ENCODE results near the gene USP32. TPM values are rescaled to one million over a fixed set of nuclear protein-coding genes. Genes with fewer than 3 reads are reported as not detected.

Gene USP32
- total RNA-seq, 2 donors from 2014 or later: 27.5 to 34.2 TPM

DNA sequence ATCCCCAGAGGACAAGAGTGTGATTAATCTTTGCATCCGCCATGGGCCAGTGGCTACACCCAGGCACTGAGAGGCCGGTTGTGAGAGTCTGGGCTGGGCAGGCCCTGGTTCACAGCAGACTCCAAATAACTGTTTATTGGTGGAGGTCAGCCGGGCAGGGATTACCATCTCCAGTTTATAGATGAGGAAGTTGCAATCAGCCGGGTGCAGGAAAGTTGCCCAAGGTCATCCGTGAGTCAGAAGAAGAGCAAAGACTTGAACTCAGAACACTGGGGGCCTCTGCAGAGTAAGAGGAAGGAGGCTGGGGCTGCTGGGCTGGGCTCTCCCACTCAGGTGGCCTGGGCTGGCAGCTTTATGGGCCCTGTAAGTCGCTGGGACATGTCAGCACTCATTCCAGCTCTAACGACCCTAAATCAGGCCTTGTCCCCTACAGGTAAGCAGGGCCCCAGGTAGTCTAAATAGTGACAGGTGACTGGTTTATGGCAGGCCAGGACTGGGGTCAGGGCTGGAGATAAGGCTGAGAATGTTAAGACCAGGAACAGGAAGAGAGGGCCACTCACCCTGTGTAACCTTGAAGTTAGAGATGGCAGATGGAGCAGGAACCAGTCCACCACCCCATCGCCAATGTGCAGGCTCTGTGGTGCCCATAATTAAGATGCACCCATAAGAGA, 244.2 kb downstream of the USP32 start:
- no peak overlapping the region for H3K4me3 Mint-ChIP-seq
- no peaks in the 10 kb centered on the region for H3K9me3 ChIP-seq (ENCODE audit: control insufficient read depth, low read length, poor library complexity, severe bottlenecking)
- H3K4me1 Mint-ChIP-seq: peaks cover 27% of the 10 kb centered on the region
- no peak for DNase-seq
- no peak for ATAC-seq
- no peak overlapping the region for H3K27ac Mint-ChIP-seq
- H3K27me3 Mint-ChIP-seq: peaks cover 84% of the 10 kb centered on the region
- H3K36me3 Mint-ChIP-seq (ENCODE audit: low read depth): peaks cover 6% of the 10 kb centered on the region

DNA sequence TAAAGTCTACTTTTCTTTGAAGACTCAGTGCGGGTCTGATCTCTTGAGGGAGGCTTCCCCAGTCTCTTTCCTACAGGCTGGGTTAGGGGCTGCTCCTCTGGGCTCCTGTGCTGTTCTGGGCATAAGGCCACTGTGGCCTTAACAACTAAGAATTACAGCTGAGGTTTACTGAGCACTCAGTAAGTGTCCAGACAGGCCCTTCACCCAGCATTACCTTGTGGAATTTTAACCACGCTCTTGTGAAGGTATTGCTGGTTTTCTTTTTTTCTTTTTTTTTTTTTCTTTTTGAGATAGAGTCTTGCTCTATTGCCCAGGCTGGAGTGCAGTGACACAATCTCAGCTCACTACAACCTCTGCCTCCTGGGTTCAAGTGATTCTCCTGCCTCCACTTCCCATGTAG, 245.7 kb downstream of the USP32 start:
- H3K36me3 Mint-ChIP-seq (ENCODE audit: low read depth): peaks cover 6% of the 10 kb centered on the region
- no peak for DNase-seq
- no peak overlapping the region for H3K27ac Mint-ChIP-seq
- no peaks in the 10 kb centered on the region for H3K9me3 ChIP-seq (ENCODE audit: control insufficient read depth, low read length, poor library complexity, severe bottlenecking)
- ATAC-seq: no peak
- no peak overlapping the region for H3K4me3 Mint-ChIP-seq
- H3K4me1 Mint-ChIP-seq: peaks cover 27% of the 10 kb centered on the region
- peaks cover 83% of the 10 kb centered on the region for H3K27me3 Mint-ChIP-seq

DNA sequence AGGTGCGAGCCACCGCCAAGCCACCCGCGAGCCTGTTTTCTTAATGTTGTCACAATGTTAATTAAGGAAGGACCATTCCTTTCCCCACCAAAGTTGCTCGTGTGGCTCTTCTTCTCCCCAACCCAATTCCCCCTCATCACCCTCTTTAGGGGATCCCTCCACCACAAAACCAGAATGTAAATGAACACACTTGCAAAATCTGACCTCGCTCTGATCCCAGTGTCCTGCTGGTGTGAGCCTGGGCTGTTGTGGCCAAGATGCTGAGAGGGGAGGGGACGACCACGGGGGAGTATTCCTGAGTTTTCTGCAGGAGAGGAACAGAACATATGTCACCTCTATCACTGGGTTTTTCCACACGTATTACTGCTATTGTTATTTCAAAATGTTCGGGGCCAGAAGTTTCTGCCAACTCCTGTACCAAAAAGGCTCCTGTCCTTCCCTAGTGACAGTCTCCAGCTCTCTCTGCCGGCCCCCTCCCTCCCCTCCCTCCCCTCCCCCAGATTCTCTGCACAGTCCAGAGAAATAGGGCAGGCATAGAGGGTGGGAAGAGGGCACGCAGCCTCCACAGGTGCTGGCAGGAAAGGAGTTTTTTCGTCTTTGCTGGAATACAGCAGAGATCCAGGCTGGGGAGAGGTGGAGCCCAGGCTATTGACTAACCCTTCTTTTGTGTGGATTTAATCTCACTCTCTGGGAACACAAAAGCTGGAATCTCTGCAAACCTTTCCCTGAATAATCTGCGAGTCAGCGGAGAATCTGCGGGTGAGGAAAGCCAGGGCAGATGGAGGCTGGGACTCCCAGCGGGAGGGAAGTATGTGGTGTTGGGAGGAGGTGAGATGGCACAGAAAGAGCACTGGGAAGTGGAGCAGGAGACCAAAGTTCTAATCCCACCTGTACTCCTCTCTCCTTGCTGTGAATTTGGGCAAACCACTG, 246.7 kb downstream of the USP32 start:
- no peaks in the 10 kb centered on the region for H3K9me3 ChIP-seq (ENCODE audit: control insufficient read depth, low read length, poor library complexity, severe bottlenecking)
- DNase-seq (no peak), ATAC-seq (no peak)
- Mint-ChIP-seq H3K27ac (peak overlapping the region; percentile 47), H3K36me3 (ENCODE audit: low read depth) (peaks cover 6% of the 10 kb centered on the region), H3K4me1 (peaks cover 21% of the 10 kb centered on the region), H3K27me3 (peaks cover 85% of the 10 kb centered on the region), H3K4me3 (no peak overlapping the region)

DNA sequence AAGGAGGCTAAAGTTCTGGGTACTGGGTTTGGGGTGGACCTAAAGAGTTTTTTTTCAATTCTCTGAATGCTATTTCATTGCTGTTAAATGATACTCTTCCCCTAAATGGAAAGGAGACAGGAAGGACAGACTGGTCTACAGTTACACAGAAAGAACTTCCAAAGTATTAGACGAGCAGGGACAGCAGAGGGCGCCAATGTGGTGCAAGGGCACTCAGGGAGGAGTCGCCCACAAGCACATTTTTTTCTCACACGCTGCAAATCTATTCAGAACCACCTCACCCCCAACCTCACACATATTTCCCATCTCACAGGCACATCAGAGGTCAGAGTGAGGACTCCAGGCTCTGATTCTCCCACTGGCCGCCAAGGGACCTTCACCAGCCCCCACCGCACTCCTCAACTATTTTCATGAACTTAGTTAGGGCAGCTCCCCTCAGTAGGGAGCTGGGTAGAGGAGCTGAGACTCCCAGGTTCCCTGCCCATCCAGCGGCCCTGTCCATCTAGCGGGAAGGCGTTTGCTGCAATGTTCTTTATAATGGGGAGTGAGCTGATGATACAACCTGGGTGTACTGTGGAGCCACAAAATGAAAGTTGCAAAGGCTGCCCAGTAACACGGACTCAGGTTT, 248.9 kb downstream of the USP32 start:
- H3K4me3 Mint-ChIP-seq: no peak overlapping the region
- H3K27me3 Mint-ChIP-seq: peaks cover 94% of the 10 kb centered on the region
- peaks cover 22% of the 10 kb centered on the region for H3K4me1 Mint-ChIP-seq
- peaks cover 3% of the 10 kb centered on the region for H3K36me3 Mint-ChIP-seq (ENCODE audit: low read depth)
- DNase-seq (peak; percentile 42 to 72 (median 45)), ATAC-seq (peak; percentile 84)
- H3K27ac Mint-ChIP-seq: no peak overlapping the region
- no peaks in the 10 kb centered on the region for H3K9me3 ChIP-seq (ENCODE audit: control insufficient read depth, low read length, poor library complexity, severe bottlenecking)

DNA sequence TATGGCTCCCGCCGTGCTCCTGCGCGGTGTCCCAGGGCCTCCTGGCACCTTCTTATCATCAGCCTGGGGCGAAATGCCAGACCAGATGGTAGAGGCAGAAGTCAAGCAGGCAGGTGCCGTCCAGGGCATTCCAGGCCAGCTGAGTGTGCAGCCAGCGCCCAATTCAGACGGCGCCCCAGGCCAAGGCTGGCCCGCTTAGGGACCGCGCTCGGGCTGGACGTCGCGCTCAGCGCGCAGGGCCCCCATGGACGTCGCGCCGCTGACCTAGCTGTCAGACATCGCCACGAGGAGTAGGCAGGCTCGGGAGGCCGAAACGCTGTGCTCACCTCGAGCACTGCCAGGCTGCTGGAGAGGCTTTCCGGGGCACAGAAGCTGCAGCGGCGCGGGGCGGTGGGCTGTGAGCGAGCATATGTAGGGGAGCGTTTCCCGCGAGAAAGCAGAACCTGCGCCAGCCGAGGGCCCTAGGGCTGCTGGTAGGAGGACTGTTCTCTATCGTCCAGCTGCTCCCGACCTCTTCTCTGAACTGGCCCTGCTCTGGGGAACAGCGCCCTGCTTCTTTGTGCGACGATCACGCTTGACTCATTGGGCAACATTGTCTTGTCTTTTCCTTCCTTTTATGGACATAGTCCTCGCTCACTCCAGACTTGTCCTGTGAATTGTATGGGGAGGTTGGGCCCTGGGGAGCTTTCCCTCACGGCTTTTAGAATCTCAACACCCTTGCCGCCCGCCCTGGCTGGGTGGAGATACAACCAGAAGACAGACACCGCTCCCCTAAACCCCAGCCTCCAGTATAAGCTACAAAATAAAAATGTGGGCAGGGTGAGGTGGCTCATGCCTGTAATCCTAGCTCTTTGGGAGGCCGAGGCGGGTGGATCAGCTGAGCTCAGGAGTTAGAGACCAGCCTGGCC, 250.6 kb downstream of the USP32 start:
- ATAC-seq: no peak
- H3K27me3 Mint-ChIP-seq: peaks cover 86% of the 10 kb centered on the region
- H3K4me3 Mint-ChIP-seq: no peak overlapping the region
- DNase-seq: no peak
- H3K36me3 Mint-ChIP-seq (ENCODE audit: low read depth): peaks cover 3% of the 10 kb centered on the region
- no peaks in the 10 kb centered on the region for H3K9me3 ChIP-seq (ENCODE audit: control insufficient read depth, low read length, poor library complexity, severe bottlenecking)
- peak overlapping the region; percentile 39 for H3K27ac Mint-ChIP-seq
- peaks cover 22% of the 10 kb centered on the region for H3K4me1 Mint-ChIP-seq

DNA sequence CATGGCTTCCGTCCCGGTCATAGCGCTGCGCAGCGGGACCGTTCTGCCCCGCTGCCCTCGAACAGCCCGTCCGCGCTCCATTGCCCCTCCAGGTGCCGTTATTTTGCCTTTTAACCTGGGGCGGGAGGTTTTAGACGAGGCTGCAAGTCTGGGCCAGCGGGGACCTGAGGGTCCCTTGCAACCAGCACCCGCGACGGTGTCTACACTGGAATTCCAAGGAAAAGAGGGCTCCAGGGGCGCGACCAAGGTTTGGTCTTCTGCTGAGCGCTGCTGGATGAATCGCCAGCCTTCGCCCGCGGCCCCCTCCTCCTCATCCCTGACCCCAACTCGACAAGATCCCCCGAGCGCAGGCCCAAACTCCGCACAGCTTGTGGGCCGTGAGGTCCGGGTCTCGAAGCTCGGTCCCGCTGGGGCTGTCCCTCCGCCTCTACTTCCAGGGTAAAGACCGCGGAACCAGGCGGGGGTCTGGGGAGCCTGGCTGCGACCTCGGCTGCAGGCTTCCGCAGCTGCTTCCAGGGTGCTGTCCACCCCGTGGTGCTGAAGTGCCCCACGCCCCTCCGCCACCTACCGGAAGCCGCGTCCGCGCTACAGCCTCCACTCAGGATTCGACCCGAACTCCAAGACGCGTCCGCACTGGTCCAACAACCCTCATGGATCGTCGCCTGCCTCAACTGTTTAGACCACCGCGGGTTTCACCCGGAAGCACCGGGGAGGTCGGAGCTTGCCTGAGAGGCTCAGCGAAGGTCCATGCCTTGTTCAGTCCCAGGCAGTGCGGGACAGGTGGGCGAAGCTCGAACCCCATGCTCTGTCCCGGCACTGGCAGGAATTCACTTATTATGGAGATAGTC, 252.3 kb downstream of the USP32 start:
- Mint-ChIP-seq H3K36me3 (ENCODE audit: low read depth) (no peaks in the 10 kb centered on the region), H3K4me1 (peaks cover 32% of the 10 kb centered on the region), H3K27ac (no peak overlapping the region), H3K4me3 (peak overlapping the region; percentile 41), H3K27me3 (peaks cover 68% of the 10 kb centered on the region)
- ATAC-seq: peak; percentile 55
- DNase-seq: peak; percentile 46 to 60 (median 55)
- H3K9me3 ChIP-seq (ENCODE audit: control insufficient read depth, low read length, poor library complexity, severe bottlenecking): no peaks in the 10 kb centered on the region

DNA sequence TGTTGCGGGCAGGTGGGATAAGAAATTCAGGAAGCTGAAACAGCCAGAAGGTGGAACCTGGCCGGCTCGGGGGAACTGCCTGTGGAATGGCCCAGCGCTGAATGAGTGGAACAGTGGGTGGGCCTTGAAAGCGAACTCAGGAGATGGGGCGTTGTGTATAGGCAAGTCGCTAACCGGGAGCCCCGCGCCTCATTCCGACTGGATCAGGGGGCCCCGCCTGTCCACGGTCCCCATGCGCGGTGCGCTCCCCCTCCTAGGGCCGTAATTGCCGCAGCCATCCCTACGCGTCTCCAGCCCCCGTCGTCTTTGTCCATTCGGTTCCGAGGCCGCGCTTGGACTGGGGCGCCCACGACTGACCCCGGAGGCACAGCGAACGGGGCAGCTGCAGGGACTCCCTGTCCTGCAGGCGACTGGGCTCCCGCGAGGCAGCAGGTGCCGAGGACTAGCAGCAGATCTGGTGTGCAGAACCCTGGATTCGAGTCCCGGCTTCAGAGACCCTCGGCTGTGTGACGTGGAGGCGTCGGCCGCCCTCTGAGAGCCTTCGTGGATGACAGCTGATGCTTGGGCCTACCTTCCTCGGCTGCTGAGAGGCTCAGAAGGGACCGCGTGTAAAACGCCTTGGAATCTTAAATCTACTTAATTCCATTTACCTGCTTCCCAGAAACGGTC, 253.0 kb downstream of the USP32 start:
- Mint-ChIP-seq H3K36me3 (ENCODE audit: low read depth) (no peaks in the 10 kb centered on the region), H3K4me1 (peaks cover 34% of the 10 kb centered on the region), H3K27me3 (peaks cover 61% of the 10 kb centered on the region)

DNA sequence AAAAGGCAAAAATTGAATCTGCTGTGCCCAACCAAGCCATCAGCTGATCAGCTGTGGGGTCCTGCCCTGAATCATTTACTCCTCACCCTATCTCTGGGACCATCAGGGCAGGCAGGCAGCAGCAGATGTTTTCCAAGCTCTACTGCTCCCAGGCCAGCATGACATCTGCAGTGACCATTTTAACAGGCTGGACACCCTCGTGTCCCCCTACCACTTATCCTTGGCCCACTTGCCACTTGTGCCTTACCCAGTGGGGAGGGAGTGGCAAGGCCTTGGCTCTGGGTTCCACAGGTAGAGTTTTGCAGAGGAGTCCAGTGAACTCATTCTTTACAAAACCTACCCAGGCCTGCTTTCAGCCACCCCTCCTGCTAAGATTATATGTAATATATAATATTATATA, 254.2 kb downstream of the USP32 start:
- DNase-seq: no peak
- no peak overlapping the region for H3K4me3 Mint-ChIP-seq
- peaks cover 50% of the 10 kb centered on the region for H3K27me3 Mint-ChIP-seq
- no peak overlapping the region for H3K27ac Mint-ChIP-seq
- H3K4me1 Mint-ChIP-seq: peaks cover 30% of the 10 kb centered on the region
- ATAC-seq: no peak
- no peaks in the 10 kb centered on the region for H3K36me3 Mint-ChIP-seq (ENCODE audit: low read depth)
- no peaks in the 10 kb centered on the region for H3K9me3 ChIP-seq (ENCODE audit: control insufficient read depth, low read length, poor library complexity, severe bottlenecking)

More for the DNA sequence above, 253.0 kb downstream of the USP32 start:
- DNase-seq (no peak), ATAC-seq (no peak)
- no peak overlapping the region for H3K27ac Mint-ChIP-seq
- H3K9me3 ChIP-seq (ENCODE audit: control insufficient read depth, low read length, poor library complexity, severe bottlenecking): no peaks in the 10 kb centered on the region
- H3K4me3 Mint-ChIP-seq: no peak overlapping the region

DNA sequence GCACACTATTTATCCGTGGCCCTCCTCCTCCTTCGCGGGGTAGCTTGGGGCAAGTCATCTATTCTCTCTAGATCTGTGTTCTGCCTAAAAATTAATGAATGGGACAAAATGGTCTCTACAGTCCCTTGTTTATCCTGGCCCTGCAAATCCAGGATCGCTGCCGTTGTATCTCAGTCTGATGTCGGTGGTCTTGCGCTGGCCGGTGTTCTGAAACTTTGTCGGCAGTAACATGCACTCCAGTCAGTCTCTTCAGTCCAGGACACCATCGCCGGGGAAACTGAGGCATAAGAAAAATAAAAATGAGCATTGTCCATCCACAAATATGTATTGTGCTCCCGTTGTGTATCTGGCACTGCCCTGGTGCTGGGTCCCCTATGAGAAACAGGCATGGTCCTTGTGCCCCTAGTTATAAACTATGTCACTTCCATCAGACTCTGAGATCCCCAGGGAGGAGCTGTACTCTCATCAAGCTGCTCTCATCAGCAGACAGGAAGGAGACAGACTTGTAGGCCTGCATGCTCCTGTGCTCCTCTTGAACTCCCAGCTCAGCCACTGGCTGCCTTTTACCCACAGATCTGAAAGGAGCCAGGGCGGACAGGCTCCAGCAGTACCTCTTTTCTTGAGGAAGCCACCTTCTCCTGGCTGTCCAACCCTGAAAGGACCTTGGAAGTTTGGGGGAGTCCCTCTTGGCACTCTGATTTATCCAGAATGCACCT, 255.8 kb downstream of the USP32 start:
- H3K4me1 Mint-ChIP-seq: peaks cover 25% of the 10 kb centered on the region
- ATAC-seq: no peak
- no peaks in the 10 kb centered on the region for H3K9me3 ChIP-seq (ENCODE audit: control insufficient read depth, low read length, poor library complexity, severe bottlenecking)
- no peak overlapping the region for H3K27ac Mint-ChIP-seq
- H3K27me3 Mint-ChIP-seq: peaks cover 35% of the 10 kb centered on the region
- no peak for DNase-seq
- peaks cover 7% of the 10 kb centered on the region for H3K36me3 Mint-ChIP-seq (ENCODE audit: low read depth)
- peak overlapping the region; percentile 95 for H3K4me3 Mint-ChIP-seq

DNA sequence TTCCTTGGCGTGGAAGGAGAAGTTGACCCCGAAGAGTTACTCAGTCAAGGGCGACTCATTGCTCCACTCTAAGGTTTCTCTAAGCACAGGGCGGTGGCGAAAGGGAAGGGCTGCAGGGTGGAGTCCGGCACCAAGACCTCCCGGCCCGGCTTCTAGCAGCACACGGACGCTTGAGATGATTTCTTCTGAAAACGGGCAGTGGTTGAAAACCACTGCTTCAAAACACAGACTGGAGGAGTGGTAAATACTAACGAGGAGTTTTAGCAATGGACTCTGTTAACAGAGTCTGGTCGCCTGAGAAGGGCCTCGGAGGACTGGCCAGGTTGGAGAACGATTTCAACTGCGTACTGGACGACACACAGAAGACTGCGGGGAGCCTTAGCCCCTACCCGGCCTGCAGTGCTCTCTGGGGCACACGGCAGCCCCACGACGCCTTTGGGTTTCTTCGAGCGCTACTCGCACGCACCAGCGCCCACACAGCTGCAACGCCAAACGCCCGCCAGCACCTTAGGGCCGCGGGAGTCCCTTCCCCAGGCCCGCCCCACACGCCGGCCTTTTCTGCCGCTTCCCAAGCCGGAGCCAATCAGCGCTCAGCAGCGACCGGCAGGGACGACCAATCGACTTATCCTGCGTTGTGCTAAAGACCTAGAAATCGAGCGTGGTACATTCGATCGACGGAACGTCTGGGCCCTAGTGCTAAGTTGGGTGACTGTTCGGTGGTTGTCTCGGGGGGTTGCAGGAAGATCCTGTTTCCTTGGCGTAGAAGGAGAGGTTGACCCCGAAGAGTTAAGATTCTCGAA, 256.6 kb downstream of the USP32 start:
- Mint-ChIP-seq H3K36me3 (ENCODE audit: low read depth) (peaks cover 7% of the 10 kb centered on the region), H3K4me1 (peaks cover 25% of the 10 kb centered on the region), H3K4me3 (peak overlapping the region; percentile 95), H3K27me3 (peaks cover 27% of the 10 kb centered on the region), H3K27ac (peak overlapping the region; percentile 81)
- no peaks in the 10 kb centered on the region for H3K9me3 ChIP-seq (ENCODE audit: control insufficient read depth, low read length, poor library complexity, severe bottlenecking)
- ATAC-seq (peak; percentile 94), DNase-seq (peak; percentile 57 to 64 (median 62))

Measured in T-helper 17 cell (primary cell).